ENCODE measurements around the gene HCK.

DNA sequence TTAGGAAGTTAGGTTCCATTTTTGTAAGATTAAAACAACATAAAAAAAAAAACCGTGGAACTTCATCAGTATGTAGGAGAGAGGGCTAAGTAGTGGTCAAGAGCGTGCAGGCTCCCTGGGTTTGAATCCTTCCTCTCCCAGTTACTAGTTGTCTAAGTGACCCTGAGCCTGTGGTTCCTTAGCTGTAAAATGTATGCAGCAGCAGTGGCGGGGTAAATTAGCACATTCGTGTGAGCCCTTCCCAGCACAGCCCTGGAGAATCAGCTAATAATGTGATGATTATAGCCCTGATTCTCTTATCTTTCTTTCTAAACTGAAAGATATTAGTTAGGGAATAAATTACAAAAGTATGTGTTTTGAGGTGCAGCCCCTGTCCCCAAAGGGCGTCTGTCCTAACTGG is 90.0 kb downstream of the HCK start:
- TF ChIP-seq EZH2 (IDR thresholded peaks at IDR 0.05; ENCODE audit: insufficient read depth, poor library complexity, severe bottlenecking) = no peak
- no peak for TF ChIP-seq EZH2phosphoT487 (IDR thresholded peaks at IDR 0.05; ENCODE audit: insufficient read depth, low read depth)

Measured in GM23248 (cell line).